Smooth muscle cell of trachea (primary cell): ENCODE data around the gene KCNF1. TPM values are rescaled to one million over a fixed set of nuclear protein-coding genes. Genes with fewer than 3 reads are reported as not detected.

Source experiments
- total RNA-seq: library from RNA; depleted of rRNA; stranded (reverse); fragments of >200 nt; gene quantifications from 2 replicates; pipeline ENCODE4 v1.2.1, GENCODE V29; 2014

Gene KCNF1
- 0.29 and 0.83 TPM in 2 replicates for total RNA-seq

GRCh38 chr2:10911291-10912075 is at the start of gene KCNF1:
Gene KCNF1 (plus strand): TSS chr2:10911934. CDS start chr2:10912427, 493 bp downstream.

Other genes starting within 250 kb of the KCNF1 start
- gene NOL10, start 222.0 kb upstream of the KCNF1 start, total RNA-seq, result 34.7 and 38.5 TPM in 2 replicates
- under 0.01 TPM in 1 of 2 replicates, not detected in the other for gene ATP6V1C2, start 190.3 kb upstream of the KCNF1 start, total RNA-seq
- 488 and 549 TPM in 2 replicates for gene PDIA6, start 99.1 kb upstream of the KCNF1 start, total RNA-seq
- gene SLC66A3, start 243.5 kb downstream of the KCNF1 start, total RNA-seq, result 44.7 and 91.0 TPM in 2 replicates